ENCODE data around the gene RYR1. TPM values are rescaled to one million over a fixed set of nuclear protein-coding genes. Genes with fewer than 3 reads are reported as not detected.

RYR1 gene
- total RNA-seq, 4 donors from 2014 or later = under 0.01 to 6.2 (median 3.5) TPM; not detected in 1

DNA sequence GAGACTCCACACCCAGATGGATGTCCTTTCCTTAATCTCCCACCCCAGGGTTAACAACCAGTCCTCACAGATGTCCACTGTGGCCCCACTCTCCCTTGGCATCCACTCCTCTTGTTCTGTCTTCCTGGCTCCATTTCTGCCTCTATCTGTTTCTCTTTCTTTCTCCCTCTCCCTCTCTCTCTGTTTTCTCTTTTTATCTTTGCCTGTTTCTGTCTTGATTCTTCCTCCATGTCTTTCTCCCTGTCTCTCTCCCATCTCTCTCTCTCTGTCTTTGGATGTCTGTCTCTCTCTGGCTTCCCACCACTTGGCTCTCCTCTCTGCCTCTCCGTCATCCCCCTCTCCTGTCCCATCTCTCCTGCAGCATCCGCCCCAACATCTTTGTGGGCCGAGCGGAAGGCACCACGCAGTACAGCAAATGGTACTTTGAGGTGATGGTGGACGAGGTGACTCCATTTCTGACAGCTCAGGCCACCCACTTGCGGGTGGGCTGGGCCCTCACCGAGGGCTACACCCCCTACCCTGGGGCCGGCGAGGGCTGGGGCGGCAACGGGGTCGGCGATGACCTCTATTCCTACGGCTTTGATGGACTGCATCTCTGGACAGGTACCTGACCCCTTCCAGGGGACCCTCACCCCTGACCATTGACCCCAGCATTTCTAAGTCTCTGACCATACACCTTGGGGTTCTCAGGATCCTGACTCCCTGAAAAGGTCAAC is 24.4 kb downstream of the RYR1 start:
- TF ChIP-seq, protein P1, sequence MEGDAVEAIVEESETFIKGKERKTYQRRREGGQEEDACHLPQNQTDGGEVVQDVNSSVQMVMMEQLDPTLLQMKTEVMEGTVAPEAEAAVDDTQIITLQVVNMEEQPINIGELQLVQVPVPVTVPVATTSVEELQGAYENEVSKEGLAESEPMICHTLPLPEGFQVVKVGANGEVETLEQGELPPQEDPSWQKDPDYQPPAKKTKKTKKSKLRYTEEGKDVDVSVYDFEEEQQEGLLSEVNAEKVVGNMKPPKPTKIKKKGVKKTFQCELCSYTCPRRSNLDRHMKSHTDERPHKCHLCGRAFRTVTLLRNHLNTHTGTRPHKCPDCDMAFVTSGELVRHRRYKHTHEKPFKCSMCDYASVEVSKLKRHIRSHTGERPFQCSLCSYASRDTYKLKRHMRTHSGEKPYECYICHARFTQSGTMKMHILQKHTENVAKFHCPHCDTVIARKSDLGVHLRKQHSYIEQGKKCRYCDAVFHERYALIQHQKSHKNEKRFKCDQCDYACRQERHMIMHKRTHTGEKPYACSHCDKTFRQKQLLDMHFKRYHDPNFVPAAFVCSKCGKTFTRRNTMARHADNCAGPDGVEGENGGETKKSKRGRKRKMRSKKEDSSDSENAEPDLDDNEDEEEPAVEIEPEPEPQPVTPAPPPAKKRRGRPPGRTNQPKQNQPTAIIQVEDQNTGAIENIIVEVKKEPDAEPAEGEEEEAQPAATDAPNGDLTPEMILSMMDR (IDR thresholded peaks at IDR 0.05) = no peak
- no peak for TF ChIP-seq POLR2A (IDR thresholded peaks at IDR 0.05)
- Histone ChIP-seq H3K4me1 (no peaks in the 10 kb centered on the region), H3K27ac (no peak overlapping the region), H3K27me3 (no peaks in the 10 kb centered on the region), H3K9me3 (no peaks in the 10 kb centered on the region), H3K4me3 (no peak overlapping the region), H3K36me3 (no peaks in the 10 kb centered on the region)
- no peak for DNase-seq
- intact Hi-C loops (cut with DNase I; ENCODE audit: low total_unique reads) = no loop called here

DNA sequence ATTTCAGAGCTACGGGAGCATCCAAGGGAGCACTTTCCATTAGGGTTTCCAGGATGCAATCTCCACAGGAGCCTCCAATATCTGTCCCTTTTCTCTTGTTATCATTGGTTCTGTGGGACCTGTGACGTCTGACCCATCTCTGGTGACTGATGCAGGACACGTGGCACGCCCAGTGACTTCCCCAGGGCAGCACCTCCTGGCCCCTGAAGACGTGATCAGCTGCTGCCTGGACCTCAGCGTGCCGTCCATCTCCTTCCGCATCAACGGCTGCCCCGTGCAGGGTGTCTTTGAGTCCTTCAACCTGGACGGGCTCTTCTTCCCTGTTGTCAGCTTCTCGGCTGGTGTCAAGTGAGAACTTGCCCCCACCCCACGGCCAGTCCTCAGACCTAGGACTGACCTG is 25.5 kb downstream of the RYR1 start:
- no peaks in the 10 kb centered on the region for H3K36me3 ChIP-seq
- H3K27me3 ChIP-seq = no peaks in the 10 kb centered on the region
- no peak for DNase-seq
- H3K4me1 ChIP-seq = no peaks in the 10 kb centered on the region
- H3K9me3 ChIP-seq = no peaks in the 10 kb centered on the region
- intact Hi-C loops (cut with DNase I; ENCODE audit: low total_unique reads) = no loop called here
- TF ChIP-seq POLR2A (IDR thresholded peaks at IDR 0.05) = no peak
- TF ChIP-seq, protein P1 (IDR thresholded peaks at IDR 0.05) = no peak
- no peak overlapping the region for H3K4me3 ChIP-seq
- no peak overlapping the region for H3K27ac ChIP-seq

DNA sequence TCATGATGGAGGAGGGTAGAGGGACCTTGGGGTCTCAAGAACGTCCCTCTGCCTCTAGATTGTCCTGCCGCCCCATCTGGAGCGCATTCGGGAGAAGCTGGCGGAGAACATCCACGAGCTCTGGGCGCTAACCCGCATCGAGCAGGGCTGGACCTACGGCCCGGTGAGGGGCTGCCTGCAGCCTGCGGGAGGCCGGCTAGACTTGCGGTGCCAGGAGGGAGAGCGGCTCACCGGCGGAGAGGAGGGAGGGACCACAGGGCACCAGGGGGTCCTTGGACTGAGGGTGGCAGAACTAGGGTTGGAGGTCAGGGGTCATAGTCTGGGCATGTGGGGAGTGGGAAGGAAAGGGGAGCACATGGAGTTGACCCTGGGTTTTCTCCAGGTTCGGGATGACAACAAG is 29.9 kb downstream of the RYR1 start:
- peaks cover 0 to 4% of the 10 kb centered on the region in 2 donors for H3K9me3 ChIP-seq
- DNase-seq = no peak
- intact Hi-C loops (cut with DNase I; ENCODE audit: low total_unique reads) = no loop called here
- no peak overlapping the region for H3K27ac ChIP-seq
- TF ChIP-seq POLR2A (IDR thresholded peaks at IDR 0.05) = no peak
- TF ChIP-seq, protein P1 (IDR thresholded peaks at IDR 0.05) = no peak
- no peak overlapping the region for H3K4me3 ChIP-seq
- H3K27me3 ChIP-seq = no peaks in the 10 kb centered on the region
- no peaks in the 10 kb centered on the region for H3K36me3 ChIP-seq
- H3K4me1 ChIP-seq = no peaks in the 10 kb centered on the region

DNA sequence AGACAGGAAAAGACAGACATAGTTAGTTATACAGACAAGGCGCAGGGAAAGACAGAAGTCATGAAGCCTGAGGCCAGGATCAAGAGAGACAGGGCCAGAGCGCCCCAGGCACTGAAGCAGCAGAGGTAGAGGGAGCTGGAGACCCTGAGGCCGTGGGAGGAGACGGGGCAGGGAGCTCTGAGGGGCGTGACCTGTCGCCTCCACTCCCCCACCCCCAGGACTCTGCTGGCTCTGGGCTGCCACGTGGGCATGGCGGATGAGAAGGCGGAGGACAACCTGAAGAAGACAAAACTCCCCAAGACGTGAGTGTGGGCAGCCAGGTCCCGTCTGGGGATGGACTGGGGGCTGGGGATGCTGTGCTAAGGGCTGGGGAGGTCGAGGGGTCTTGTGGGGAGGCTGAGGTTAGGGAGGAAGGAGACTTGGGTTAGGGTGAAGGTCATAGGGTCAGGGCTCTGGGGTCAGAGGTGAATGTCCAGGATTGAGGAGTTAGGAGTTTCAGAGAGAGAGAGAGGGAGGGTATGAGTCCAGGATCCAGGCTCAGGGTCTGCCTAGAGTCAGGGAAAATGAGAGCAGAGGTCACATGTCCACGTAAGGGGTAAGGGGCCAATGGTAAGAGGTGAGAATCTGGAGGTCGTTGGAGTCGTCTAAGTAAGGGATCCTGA is 31.1 kb downstream of the RYR1 start:
- peaks cover 0 to 4% of the 10 kb centered on the region in 2 donors for H3K9me3 ChIP-seq

GRCh38 chr19:38466050-38466449 is 32.6 kb downstream of the RYR1 start:
- TF ChIP-seq POLR2A (IDR thresholded peaks at IDR 0.05) = no peak
- TF ChIP-seq, protein P1 (IDR thresholded peaks at IDR 0.05) = no peak
- no peaks in the 10 kb centered on the region for H3K36me3 ChIP-seq
- intact Hi-C loops (cut with DNase I; ENCODE audit: low total_unique reads) = no loop called here
- no peak overlapping the region for H3K4me3 ChIP-seq
- DNase-seq = no peak
- H3K27me3 ChIP-seq = no peaks in the 10 kb centered on the region
- peaks cover 0 to 4% of the 10 kb centered on the region in 2 donors for H3K9me3 ChIP-seq
- H3K4me1 ChIP-seq = no peaks in the 10 kb centered on the region
- no peak overlapping the region for H3K27ac ChIP-seq

More for the DNA sequence above, 31.1 kb downstream of the RYR1 start:
- Histone ChIP-seq H3K4me1 (no peaks in the 10 kb centered on the region), H3K27ac (no peak overlapping the region), H3K36me3 (no peaks in the 10 kb centered on the region), H3K27me3 (no peaks in the 10 kb centered on the region), H3K4me3 (no peak overlapping the region)
- intact Hi-C loops (cut with DNase I; ENCODE audit: low total_unique reads) = no loop called here
- no peak for DNase-seq
- TF ChIP-seq, protein P1 (IDR thresholded peaks at IDR 0.05) = no peak
- TF ChIP-seq POLR2A (IDR thresholded peaks at IDR 0.05) = no peak
